Activated naive CD4-positive, alpha-beta T cell treated with anti-CD3 and anti-CD28 coated beads, Interleukin-2, amount 10 ng/mL, durations not matched to agents 7 days and 5 days (primary cell): ENCODE results near the gene NCDN.

Source experiments
- CTCF ChIA-PET: fragments of 350-600 bp; sonication (Branson Sonifier 250); formaldehyde crosslinking; loops from one replicate; lab custom pipeline; 2021; ENCODE audit warnings: antibody characterized with exemption; lab: Charles Lee
- DNase-seq: peaks from one replicate; pipeline ENCODE4 v3.0.0-alpha.2; 2020
- H3K27ac Mint-ChIP-seq: one replicate; pipeline ENCODE4 v1.8.0; 2021; ENCODE audit warnings: mild to moderate bottlenecking, moderate library complexity, mixed read lengths
- H3K27me3 Mint-ChIP-seq: one replicate; pipeline ENCODE4 v1.8.0; 2021; ENCODE audit warnings: mild to moderate bottlenecking, mixed read lengths
- H3K36me3 Mint-ChIP-seq: one replicate; pipeline ENCODE4 v1.8.0; 2021; ENCODE audit warnings: mixed read lengths
- H3K4me1 Mint-ChIP-seq: one replicate; pipeline ENCODE4 v1.8.0; 2021; ENCODE audit warnings: mixed read lengths
- H3K4me3 Mint-ChIP-seq: one replicate; pipeline ENCODE4 v1.8.0; 2021; ENCODE audit warnings: mild to moderate bottlenecking, moderate library complexity, mixed read lengths
- H3K9me3 Mint-ChIP-seq: one replicate; pipeline ENCODE4 v1.8.0; 2021; ENCODE audit warnings: mixed read lengths

NCDN gene

GRCh38 chr1:35536556-35537162 is 20.9 kb upstream of the NCDN start:
- Mint-ChIP-seq H3K36me3 (peaks cover 52% of the 10 kb centered on the region), H3K9me3 (no peaks in the 10 kb centered on the region), H3K27me3 (no peaks in the 10 kb centered on the region), H3K27ac (no peak overlapping the region), H3K4me3 (no peak overlapping the region), H3K4me1 (peaks cover 56% of the 10 kb centered on the region)
- CTCF ChIA-PET: interaction anchor here (0.9 to 1.7 kb wide), 2 partner anchors 70 to 86 kb away, joined by 3 to 5 read pairs; no protein-coding TSS in a partner anchor
- DNase-seq: no peak

GRCh38 chr1:35537806-35538205 is 19.8 kb upstream of the NCDN start:
- no peak overlapping the region for H3K4me3 Mint-ChIP-seq
- no peaks in the 10 kb centered on the region for H3K27me3 Mint-ChIP-seq
- peak overlapping the region; percentile 50 for H3K27ac Mint-ChIP-seq
- peaks cover 52% of the 10 kb centered on the region for H3K36me3 Mint-ChIP-seq
- DNase-seq: no peak
- H3K4me1 Mint-ChIP-seq: peaks cover 60% of the 10 kb centered on the region
- no peaks in the 10 kb centered on the region for H3K9me3 Mint-ChIP-seq
- CTCF ChIA-PET: interaction anchor here (6.3 kb wide), 1 partner anchor 87 kb away, joined by 57 read pairs; no protein-coding TSS in a partner anchor

- Mint-ChIP-seq H3K36me3 (peaks cover 48% of the 10 kb centered on the region), H3K9me3 (no peaks in the 10 kb centered on the region), H3K27ac (peak overlapping the region; percentile 92), H3K4me3 (peak overlapping the region; percentile 61), H3K4me1 (peaks cover 57% of the 10 kb centered on the region), H3K27me3 (no peaks in the 10 kb centered on the region)
- DNase-seq: peak; percentile 64
- CTCF ChIA-PET: interaction anchor here (0.9 to 6.3 kb wide), 4 partner anchors 20 to 177 kb away, joined by 3 to 57 read pairs (median 4); no protein-coding TSS in a partner anchor
Measured at GRCh38 chr1:35539073-35539823, 18.4 kb upstream of the NCDN start.

GRCh38 chr1:35539824-35540261 is 17.8 kb upstream of the NCDN start:
- H3K27me3 Mint-ChIP-seq: no peaks in the 10 kb centered on the region

GRCh38 chr1:35544976-35545375 is 12.6 kb upstream of the NCDN start:
- H3K4me3 Mint-ChIP-seq: no peak overlapping the region
- CTCF ChIA-PET: interaction anchor here (1.2 to 3.0 kb wide), 4 partner anchors 90 to 343 kb away, joined by 4 to 51 read pairs (median 5); no protein-coding TSS in a partner anchor
- no peaks in the 10 kb centered on the region for H3K9me3 Mint-ChIP-seq
- no peak overlapping the region for H3K27ac Mint-ChIP-seq
- H3K36me3 Mint-ChIP-seq: peaks cover 47% of the 10 kb centered on the region
- no peaks in the 10 kb centered on the region for H3K27me3 Mint-ChIP-seq
- DNase-seq: peak; percentile 69
- H3K4me1 Mint-ChIP-seq: peaks cover 22% of the 10 kb centered on the region

More at GRCh38 chr1:35539824-35540261, 17.8 kb upstream of the NCDN start:
- Mint-ChIP-seq H3K9me3 (no peaks in the 10 kb centered on the region), H3K36me3 (peaks cover 46% of the 10 kb centered on the region), H3K27ac (peak overlapping the region; percentile 92), H3K4me3 (no peak overlapping the region), H3K4me1 (peaks cover 58% of the 10 kb centered on the region)
- CTCF ChIA-PET: interaction anchor here (6.3 kb wide), 1 partner anchor 89 kb away, joined by 57 read pairs; no protein-coding TSS in a partner anchor
- DNase-seq: no peak

- no peak for DNase-seq
- Mint-ChIP-seq H3K4me3 (no peak overlapping the region), H3K4me1 (peaks cover 16% of the 10 kb centered on the region), H3K36me3 (peaks cover 45% of the 10 kb centered on the region), H3K27ac (no peak overlapping the region), H3K27me3 (no peaks in the 10 kb centered on the region), H3K9me3 (no peaks in the 10 kb centered on the region)
- CTCF ChIA-PET: interaction anchor here (0.7 to 3.0 kb wide), 3 partner anchors 22 to 345 kb away, joined by 4 to 51 read pairs (median 5); no protein-coding TSS in a partner anchor
Measured at GRCh38 chr1:35546614-35547013, 11.0 kb upstream of the NCDN start.

GRCh38 chr1:35553851-35554250 is 3.7 kb upstream of the NCDN start:
- no peaks in the 10 kb centered on the region for H3K9me3 Mint-ChIP-seq
- no peak overlapping the region for H3K4me3 Mint-ChIP-seq
- H3K36me3 Mint-ChIP-seq: peaks cover 31% of the 10 kb centered on the region
- no peak overlapping the region for H3K27ac Mint-ChIP-seq
- CTCF ChIA-PET: interaction anchor here (1.5 kb wide), 1 partner anchor 11 kb away, joined by 4 read pairs; no protein-coding TSS in a partner anchor
- no peak for DNase-seq
- H3K27me3 Mint-ChIP-seq: no peaks in the 10 kb centered on the region
- H3K4me1 Mint-ChIP-seq: peaks cover 42% of the 10 kb centered on the region

- CTCF ChIA-PET: interaction anchor here (1.3 to 9.2 kb wide), 4 partner anchors 10 to 104 kb away, joined by 3 to 85 read pairs (median 6); no protein-coding TSS in a partner anchor
- H3K36me3 Mint-ChIP-seq: peaks cover 27% of the 10 kb centered on the region
- no peaks in the 10 kb centered on the region for H3K27me3 Mint-ChIP-seq
- H3K4me1 Mint-ChIP-seq: peaks cover 42% of the 10 kb centered on the region
- H3K4me3 Mint-ChIP-seq: no peak overlapping the region
- no peaks in the 10 kb centered on the region for H3K9me3 Mint-ChIP-seq
- DNase-seq: no peak
- H3K27ac Mint-ChIP-seq: no peak overlapping the region
Measured at GRCh38 chr1:35554266-35555211, 3.1 kb upstream of the NCDN start.

- Mint-ChIP-seq H3K27me3 (no peaks in the 10 kb centered on the region), H3K36me3 (peaks cover 21% of the 10 kb centered on the region), H3K4me1 (peaks cover 46% of the 10 kb centered on the region), H3K9me3 (no peaks in the 10 kb centered on the region), H3K4me3 (peak overlapping the region; percentile 95), H3K27ac (no peak overlapping the region)
- no peak for DNase-seq
- CTCF ChIA-PET: interaction anchor here (1.3 to 9.2 kb wide), 4 partner anchors 10 to 114 kb away, joined by 3 to 85 read pairs (median 6); no protein-coding TSS in a partner anchor
Measured at GRCh38 chr1:35555212-35555584, 2.4 kb upstream of the NCDN start.

GRCh38 chr1:35555601-35556477 is 1.8 kb upstream of the NCDN start:
- H3K9me3 Mint-ChIP-seq: no peaks in the 10 kb centered on the region
- DNase-seq: no peak
- CTCF ChIA-PET: interaction anchor here (0.8 to 9.2 kb wide), 6 partner anchors 9 to 114 kb away, joined by 3 to 85 read pairs (median 4); no protein-coding TSS in a partner anchor
- peaks cover 46% of the 10 kb centered on the region for H3K4me1 Mint-ChIP-seq
- H3K27me3 Mint-ChIP-seq: no peaks in the 10 kb centered on the region
- H3K4me3 Mint-ChIP-seq: peak overlapping the region; percentile 95
- H3K27ac Mint-ChIP-seq: peak overlapping the region; percentile 97
- H3K36me3 Mint-ChIP-seq: peaks cover 18% of the 10 kb centered on the region

- Mint-ChIP-seq H3K36me3 (peaks cover 16% of the 10 kb centered on the region), H3K9me3 (no peaks in the 10 kb centered on the region), H3K4me1 (peaks cover 49% of the 10 kb centered on the region), H3K27me3 (no peaks in the 10 kb centered on the region), H3K4me3 (peak overlapping the region; percentile 95), H3K27ac (peak overlapping the region; percentile 97)
- CTCF ChIA-PET: interaction anchor here (0.8 to 9.2 kb wide), 5 partner anchors 9 to 115 kb away, joined by 3 to 85 read pairs (median 5); no protein-coding TSS in a partner anchor
- no peak for DNase-seq
Measured at GRCh38 chr1:35556484-35557117, 998 bp upstream of the NCDN start.

GRCh38 chr1:35557118-35557610 is 435 bp upstream of the NCDN start, which contains the start of gene KIAA0319L:
Gene KIAA0319L, minus strand, starts transcription at chr1:35557403. Its CDS starts 2,912 bp downstream, at chr1:35554491.
- Mint-ChIP-seq H3K4me3 (peak within 1 kb of the TSS; percentile 95), H3K36me3 (peaks cover 10% of the 10 kb centered on the region), H3K27ac (peak within 1 kb of the TSS; percentile 97), H3K4me1 (peaks cover 50% of the 10 kb centered on the region), H3K9me3 (no peaks in the 10 kb centered on the region), H3K27me3 (no peaks in the 10 kb centered on the region)
- peak; percentile 88 for DNase-seq
- CTCF ChIA-PET: interaction anchor here (0.8 to 9.2 kb wide), 4 partner anchors 9 to 107 kb away, joined by 3 to 85 read pairs (median 6); no protein-coding TSS in a partner anchor
